Measurements from ENCODE around the gene SCN4B.

DNA sequence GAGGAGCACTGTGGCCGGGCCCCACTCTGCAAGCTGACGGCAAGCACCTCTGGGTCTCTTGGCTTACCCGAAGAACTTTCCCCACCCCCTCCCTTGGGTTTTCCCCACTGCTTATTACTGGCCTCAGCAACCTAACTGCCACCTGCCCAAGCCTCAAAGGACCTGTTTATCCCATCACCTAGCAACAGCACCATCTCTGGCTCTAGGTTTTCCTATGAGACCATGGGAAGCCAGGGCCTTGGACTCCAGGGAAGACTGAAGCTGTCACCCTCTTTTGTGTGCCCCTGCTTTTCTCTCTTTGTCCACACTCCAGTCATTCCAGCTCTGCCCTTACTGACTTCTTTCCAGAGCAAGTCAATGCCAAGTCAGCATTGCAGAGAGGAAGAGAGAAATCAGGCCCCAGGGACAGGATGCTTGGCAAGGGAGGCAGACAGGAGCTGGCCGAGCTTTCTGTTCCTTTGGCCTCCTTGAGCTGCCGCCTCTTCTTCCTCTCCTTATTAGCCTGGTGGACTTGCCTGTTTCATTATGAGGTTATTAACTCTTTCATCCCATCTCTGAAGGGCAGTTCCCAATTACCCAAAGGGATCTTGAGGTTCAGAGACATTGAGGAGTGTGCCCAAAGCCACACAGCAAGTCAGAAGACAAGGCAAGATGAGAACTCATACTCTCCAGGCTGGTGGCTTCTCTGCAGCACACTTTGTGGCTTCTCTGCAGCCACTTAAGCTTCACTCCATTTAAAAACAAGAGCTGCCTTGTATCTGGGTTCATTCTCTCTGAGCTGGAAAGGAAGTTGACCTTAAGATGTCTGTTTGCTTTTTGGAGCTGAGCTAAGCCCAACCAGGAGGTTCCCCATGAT, 65.5 kb downstream of the SCN4B start, which contains the start of gene SMIM35:
- TF ChIP-seq ZC3H10 (CRISPR knock-in tag; IDR thresholded peaks at IDR 0.05) (no peak), CSDC2 (CRISPR knock-in tag; IDR thresholded peaks at IDR 0.05) (no peak), ZFP3 (CRISPR knock-in tag; IDR thresholded peaks at IDR 0.05) (no peak), ZNF565 (CRISPR knock-in tag; conservative IDR thresholded peaks at IDR 0.05; ENCODE audit: low read depth) (no peak), SNAI2 (CRISPR knock-in tag; IDR thresholded peaks at IDR 0.05) (no peak), GLIS3 (CRISPR knock-in tag; IDR thresholded peaks at IDR 0.05) (no peak)

Data from SK-N-SH treated with all-trans-retinoic acid at 6 μM for 48 hours (cell line).